Type B pancreatic cell (in vitro differentiated cells): ENCODE results near the gene LHFPL2. TPM values are rescaled to one million over a fixed set of nuclear protein-coding genes. Genes with fewer than 3 reads are reported as not detected.

Experiments
- DNase-seq: peaks from one replicate; pipeline ENCODE4 v3.0.0; 2021; ENCODE audit warnings: mixed read lengths; ENCODE audit not compliant: unreplicated experiment; ENCODE audit errors: extremely low spot score
- H3K27ac Mint-ChIP-seq: 2 replicates; pipeline ENCODE4 v1.8.0; 2021; ENCODE audit warnings: mild to moderate bottlenecking, mixed read lengths
- H3K27me3 Mint-ChIP-seq: 2 replicates; pipeline ENCODE4 v1.8.0; 2021; ENCODE audit warnings: mixed read lengths
- H3K36me3 Mint-ChIP-seq: 2 replicates; pipeline ENCODE4 v1.8.0; 2021; ENCODE audit warnings: mixed read lengths
- H3K4me1 Mint-ChIP-seq: one replicate; pipeline ENCODE4 v1.8.0; 2021; ENCODE audit warnings: mixed read lengths; ENCODE audit not compliant: unreplicated experiment
- H3K4me3 Mint-ChIP-seq: 2 replicates; pipeline ENCODE4 v1.8.0; 2021; ENCODE audit warnings: mild to moderate bottlenecking, mixed read lengths
- H3K9me3 Mint-ChIP-seq: 2 replicates; pipeline ENCODE4 v1.8.0; 2021; ENCODE audit warnings: mixed read lengths
- total RNA-seq: library from RNA; stranded (reverse); gene quantifications from 2 replicates; pipeline ENCODE4 v1.2.1, GENCODE V29; 2021; ENCODE audit warnings: low replicate concordance
- TF ChIP-seq, protein P1 (sequence below): fragments of 200-600 bp; sonication (generic); conservative IDR thresholded peaks from 2 replicates; pipeline ENCODE4 v1.5.0; 2021; ENCODE audit warnings: antibody characterized with exemption, mild to moderate bottlenecking

The LHFPL2 gene
- total RNA-seq, 1 donor from 2014 or later: 35.3 TPM

GRCh38 chr5:78593465-78593864 is 55.1 kb downstream of the LHFPL2 start:
- H3K9me3 Mint-ChIP-seq: no peaks in the 10 kb centered on the region
- peak overlapping the region; percentile 30 for H3K4me3 Mint-ChIP-seq
- H3K4me1 Mint-ChIP-seq: peaks cover 56% of the 10 kb centered on the region
- peak overlapping the region; percentile 32 for H3K27ac Mint-ChIP-seq
- no peak for DNase-seq
- H3K27me3 Mint-ChIP-seq: no peaks in the 10 kb centered on the region
- peaks cover 34% of the 10 kb centered on the region for H3K36me3 Mint-ChIP-seq
- TF ChIP-seq, protein P1, sequence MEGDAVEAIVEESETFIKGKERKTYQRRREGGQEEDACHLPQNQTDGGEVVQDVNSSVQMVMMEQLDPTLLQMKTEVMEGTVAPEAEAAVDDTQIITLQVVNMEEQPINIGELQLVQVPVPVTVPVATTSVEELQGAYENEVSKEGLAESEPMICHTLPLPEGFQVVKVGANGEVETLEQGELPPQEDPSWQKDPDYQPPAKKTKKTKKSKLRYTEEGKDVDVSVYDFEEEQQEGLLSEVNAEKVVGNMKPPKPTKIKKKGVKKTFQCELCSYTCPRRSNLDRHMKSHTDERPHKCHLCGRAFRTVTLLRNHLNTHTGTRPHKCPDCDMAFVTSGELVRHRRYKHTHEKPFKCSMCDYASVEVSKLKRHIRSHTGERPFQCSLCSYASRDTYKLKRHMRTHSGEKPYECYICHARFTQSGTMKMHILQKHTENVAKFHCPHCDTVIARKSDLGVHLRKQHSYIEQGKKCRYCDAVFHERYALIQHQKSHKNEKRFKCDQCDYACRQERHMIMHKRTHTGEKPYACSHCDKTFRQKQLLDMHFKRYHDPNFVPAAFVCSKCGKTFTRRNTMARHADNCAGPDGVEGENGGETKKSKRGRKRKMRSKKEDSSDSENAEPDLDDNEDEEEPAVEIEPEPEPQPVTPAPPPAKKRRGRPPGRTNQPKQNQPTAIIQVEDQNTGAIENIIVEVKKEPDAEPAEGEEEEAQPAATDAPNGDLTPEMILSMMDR: no peak

DNA sequence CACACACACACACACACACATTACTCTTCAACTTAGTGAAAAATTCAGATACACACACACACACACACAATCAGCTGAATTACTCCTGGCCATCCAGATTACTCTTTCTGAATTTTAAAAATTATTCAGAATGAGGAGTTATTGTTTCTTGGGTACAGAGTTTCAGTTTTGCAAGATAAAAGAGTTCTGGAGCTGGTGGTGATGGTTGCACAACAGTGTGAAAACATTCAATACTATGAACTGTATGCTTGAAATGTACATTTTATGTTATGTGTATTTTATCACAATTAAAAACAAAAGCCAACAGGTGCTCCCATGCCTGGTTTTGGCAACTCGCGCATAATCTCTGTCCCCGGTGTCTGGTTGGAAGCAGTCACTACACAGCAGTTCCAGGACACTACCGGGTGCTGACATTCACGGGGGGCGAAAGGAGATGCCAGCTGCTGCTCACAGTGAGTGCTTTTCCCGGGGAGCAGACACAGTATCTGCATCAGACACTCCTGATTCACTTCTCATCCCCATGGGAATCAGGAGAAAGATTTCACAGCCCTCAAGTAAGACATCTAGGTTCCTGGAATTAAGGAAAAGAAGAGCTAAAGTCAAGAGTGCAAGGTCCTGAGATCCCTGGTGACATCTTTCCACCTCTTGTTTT is 55.7 kb downstream of the LHFPL2 start:
- Mint-ChIP-seq H3K36me3 (peaks cover 35% of the 10 kb centered on the region), H3K4me3 (no peak overlapping the region), H3K27ac (no peak overlapping the region), H3K4me1 (peaks cover 60% of the 10 kb centered on the region), H3K27me3 (no peaks in the 10 kb centered on the region), H3K9me3 (no peaks in the 10 kb centered on the region)
- no peak for DNase-seq
- TF ChIP-seq, protein P1: no peak

- Mint-ChIP-seq H3K27me3 (no peaks in the 10 kb centered on the region), H3K36me3 (peaks cover 31% of the 10 kb centered on the region), H3K4me1 (peaks cover 52% of the 10 kb centered on the region), H3K4me3 (peak overlapping the region; percentile 24), H3K9me3 (no peaks in the 10 kb centered on the region), H3K27ac (no peak overlapping the region)
- no peak for DNase-seq
- TF ChIP-seq, protein P1: no peak
These were observed 56.4 kb downstream of the LHFPL2 start for GRCh38 chr5:78591972-78592700.

GRCh38 chr5:78591138-78591612 is 57.4 kb downstream of the LHFPL2 start:
- DNase-seq: no peak
- Mint-ChIP-seq H3K4me1 (peaks cover 43% of the 10 kb centered on the region), H3K4me3 (no peak overlapping the region), H3K9me3 (no peaks in the 10 kb centered on the region), H3K27ac (no peak overlapping the region), H3K27me3 (no peaks in the 10 kb centered on the region), H3K36me3 (peaks cover 30% of the 10 kb centered on the region)
- TF ChIP-seq, protein P1: no peak

DNA sequence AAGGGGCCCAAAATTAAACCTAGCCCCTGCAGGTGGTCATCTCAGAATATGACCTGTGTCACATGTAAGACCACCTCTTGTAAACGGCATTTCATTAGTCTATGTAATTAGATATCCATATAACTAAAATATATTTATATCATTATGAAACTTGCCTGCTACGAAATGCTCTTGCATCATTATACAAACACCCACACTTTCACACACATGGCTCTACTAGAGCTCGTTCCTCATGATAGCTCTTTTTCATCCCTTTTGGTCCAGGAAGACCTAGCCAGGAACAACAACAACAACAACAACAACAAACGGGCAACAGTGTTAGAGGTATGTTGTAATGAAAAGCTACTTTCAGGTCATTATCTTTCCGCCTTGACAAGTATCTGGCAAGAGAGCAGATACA is 58.6 kb downstream of the LHFPL2 start:
- H3K36me3 Mint-ChIP-seq: peaks cover 38% of the 10 kb centered on the region
- no peaks in the 10 kb centered on the region for H3K9me3 Mint-ChIP-seq
- no peak overlapping the region for H3K27ac Mint-ChIP-seq
- H3K4me3 Mint-ChIP-seq: no peak overlapping the region
- H3K4me1 Mint-ChIP-seq: peaks cover 34% of the 10 kb centered on the region
- no peak for DNase-seq
- TF ChIP-seq, protein P1: no peak
- H3K27me3 Mint-ChIP-seq: no peaks in the 10 kb centered on the region
